Measurements from ENCODE around the gene EMD.

GRCh38 chrX:154367474-154368308, 11.4 kb upstream of the EMD start:
- no peak for TF ChIP-seq CTCF (IDR thresholded peaks at IDR 0.05)
- no peak for TF ChIP-seq EZH2phosphoT487 (IDR thresholded peaks at IDR 0.05)

All from neural progenitor cell (in vitro differentiated cells).